Psoas muscle (tissue), 8 donors: ENCODE results near the gene MICB. TPM values are rescaled to one million over a fixed set of nuclear protein-coding genes. Genes with fewer than 3 reads are reported as not detected.
A peak's percentile ranks its signal among the peaks of the same experiment; 100 is the strongest.
"Not testable (repeated sequence)": the region's sequence is repeated elsewhere in the genome, so short reads cannot be mapped to it uniquely, and the experiment has no call there.

ENCODE experiments used
- ATAC-seq, 4 donors: fragments of 200-7000 bp; cut with Tn5 transposase; one replicate each; pipeline ENCODE4 v1.9.1; 2020; ENCODE audit warnings: moderate library complexity in 3 of 4, mild to moderate bottlenecking in 2 of 4
- DNase-seq, 2 donors: peaks; one replicate each; pipeline ENCODE4 v3.0.0-alpha.2; 2020
- H3K27ac ChIP-seq: fragments of 200-600 bp; one replicate; pipeline ENCODE4 v1.8.0; 2022
- H3K27me3 ChIP-seq, 3 donors: fragments of 200-600 bp in 1 of 3; one replicate each; pipeline versions ENCODE4 v1.6.1 to v1.8.0; 2013 to 2022; ENCODE audit warnings: low read length in 2 of 3, mild to moderate bottlenecking in 2 of 3, moderate library complexity in 1 of 3; ENCODE audit not compliant: insufficient read depth in 3 of 3
- H3K36me3 ChIP-seq, 2 donors: fragments of 200-600 bp in 1 of 2; one replicate each; pipeline versions ENCODE4 v1.6.1 to v1.8.0; 2013 to 2022; ENCODE audit warnings: low read depth in 1 of 2, mild to moderate bottlenecking in 1 of 2, moderate library complexity in 1 of 2; ENCODE audit not compliant: insufficient read depth in 1 of 2
- H3K4me1 ChIP-seq: fragments of 200-600 bp; one replicate; pipeline ENCODE4 v1.8.0; 2022
- H3K4me3 ChIP-seq: fragments of 200-600 bp; one replicate; pipeline ENCODE4 v1.8.0; 2022; ENCODE audit warnings: mild to moderate bottlenecking
- H3K9me3 ChIP-seq: fragments of 200-600 bp; one replicate; pipeline ENCODE4 v1.8.0; 2022
- WGBS, 3 donors: extraction: QIAGEN DNeasy Blood & Tissue Kit; methylation state at CpG; one replicate each; pipeline versions ENCODE4 v1.1.6 to v1.1.7; 2013; 5-methylcytosine and 5-hydroxymethylcytosine counted together
- intact Hi-C, 2 donors: fragments of 100-400 bp; cut with DNase I; formaldehyde crosslinking; loops; one replicate each; pipeline versions ENCODE4 v1.11.0 to v1.14.2; 2022
- polyA plus RNA-seq, 3 donors: library from polyadenylated mRNA; stranded (reverse); fragments of 200-250 nt; gene quantifications; one replicate each; pipeline ENCODE4 v1.2.3, GENCODE V29; 2013
- total RNA-seq, 4 donors: library from RNA; stranded (reverse); fragmentation: NEBNext Ultra II Directional in 2 of 4; extraction: Animal tissue kit (Norgen Biotek cat#: 25700) in 2 of 4; gene quantifications; one replicate each; pipeline versions ENCODE4 v1.2.1 to v1.2.4, GENCODE V29; 2021 to 2023
- TF ChIP-seq, protein P1 (sequence below): fragments of 200-600 bp; IDR thresholded peaks from one replicate; pipeline ENCODE4 v1.8.0; 2022; ENCODE audit warnings: antibody characterized with exemption
- donor health status: healthy with polysubstance abuse.
- donor health status: DM: no; HTN: no; CAD: no; lungs with moderate emphysema.
- donor health status: Bipolar disorder and iron deficiency.
- donor health status: healthy.
- donor health status: DM: yes; HTN: yes; CAD: no.
- donor health status: DM: no; HTN: no; CAD: no.
- donor health status: DM: no; HTN: no; CAD: no.
- donor health status: DM: yes; HTN: yes; CAD: no.

Gene MICB
- total and polyA plus RNA-seq, 7 donors = 0.25 to 1.0 (median 0.65) TPM

DNA sequence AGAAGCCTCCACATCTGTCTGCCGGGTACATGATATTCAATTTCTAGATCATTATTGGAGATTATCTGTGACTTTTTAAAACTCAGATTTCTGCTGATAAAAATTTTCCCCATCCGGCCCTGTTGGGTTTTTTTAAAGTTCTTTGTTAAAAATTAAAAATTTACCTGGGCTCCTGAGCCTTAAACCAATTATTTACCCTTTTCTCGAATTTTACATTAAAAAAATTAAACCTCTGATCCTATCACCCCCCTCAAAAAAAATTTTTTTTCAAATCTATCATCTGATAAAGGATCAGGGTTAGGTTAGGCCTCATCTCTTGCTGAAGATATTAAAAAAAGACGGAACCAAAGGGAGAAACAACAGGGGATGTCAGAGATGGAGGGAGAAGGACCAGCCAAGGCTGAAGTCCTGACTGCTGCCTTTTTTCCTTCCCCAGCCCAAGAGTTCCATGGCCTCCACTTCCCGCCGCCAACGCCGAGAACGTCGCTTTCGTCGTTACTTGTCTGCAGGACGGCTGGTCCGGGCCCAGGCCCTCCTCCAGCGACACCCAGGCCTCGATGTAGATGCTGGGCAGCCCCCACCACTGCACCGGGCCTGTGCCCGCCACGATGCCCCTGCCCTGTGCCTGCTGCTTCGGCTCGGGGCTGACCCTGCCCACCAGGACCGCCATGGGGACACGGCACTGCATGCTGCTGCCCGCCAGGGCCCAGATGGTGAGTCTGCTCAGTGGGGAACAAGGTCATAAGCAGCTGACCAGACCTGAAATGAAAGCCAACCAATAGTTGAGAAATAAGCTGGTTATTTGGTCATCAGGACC is 50.0 kb downstream of the MICB start:
- ATAC-seq = peak in 1 of 4 donors; percentile 5
- intact Hi-C loops = loop anchor here (2.0 to 10.0 kb wide), 8 partner anchors 34 to 417 kb away; partner anchors contain the start of genes LTB (in 2 of the 2), AIF1 (in 1 of the 2), C6orf47 (in 1 of the 2) and EHMT2 (in 1 of the 2)
- no peaks in the 10 kb centered on the region for H3K9me3 ChIP-seq
- peaks cover 15% of the 10 kb centered on the region for H3K4me1 ChIP-seq
- WGBS, 3 donors = 73 to 79% (median 74%) methylated on average over 24 of the region's 24 CpGs
- peak overlapping the region; percentile 71 for H3K4me3 ChIP-seq
- TF ChIP-seq, protein P1, sequence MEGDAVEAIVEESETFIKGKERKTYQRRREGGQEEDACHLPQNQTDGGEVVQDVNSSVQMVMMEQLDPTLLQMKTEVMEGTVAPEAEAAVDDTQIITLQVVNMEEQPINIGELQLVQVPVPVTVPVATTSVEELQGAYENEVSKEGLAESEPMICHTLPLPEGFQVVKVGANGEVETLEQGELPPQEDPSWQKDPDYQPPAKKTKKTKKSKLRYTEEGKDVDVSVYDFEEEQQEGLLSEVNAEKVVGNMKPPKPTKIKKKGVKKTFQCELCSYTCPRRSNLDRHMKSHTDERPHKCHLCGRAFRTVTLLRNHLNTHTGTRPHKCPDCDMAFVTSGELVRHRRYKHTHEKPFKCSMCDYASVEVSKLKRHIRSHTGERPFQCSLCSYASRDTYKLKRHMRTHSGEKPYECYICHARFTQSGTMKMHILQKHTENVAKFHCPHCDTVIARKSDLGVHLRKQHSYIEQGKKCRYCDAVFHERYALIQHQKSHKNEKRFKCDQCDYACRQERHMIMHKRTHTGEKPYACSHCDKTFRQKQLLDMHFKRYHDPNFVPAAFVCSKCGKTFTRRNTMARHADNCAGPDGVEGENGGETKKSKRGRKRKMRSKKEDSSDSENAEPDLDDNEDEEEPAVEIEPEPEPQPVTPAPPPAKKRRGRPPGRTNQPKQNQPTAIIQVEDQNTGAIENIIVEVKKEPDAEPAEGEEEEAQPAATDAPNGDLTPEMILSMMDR = no peak
- no peaks in the 10 kb centered on the region for H3K27me3 ChIP-seq
- peak overlapping the region; percentile 86 for H3K27ac ChIP-seq
- peaks cover 2 to 37% of the 10 kb centered on the region in 2 donors for H3K36me3 ChIP-seq
- peak in 1 of 2 donors; percentile 57 for DNase-seq

DNA sequence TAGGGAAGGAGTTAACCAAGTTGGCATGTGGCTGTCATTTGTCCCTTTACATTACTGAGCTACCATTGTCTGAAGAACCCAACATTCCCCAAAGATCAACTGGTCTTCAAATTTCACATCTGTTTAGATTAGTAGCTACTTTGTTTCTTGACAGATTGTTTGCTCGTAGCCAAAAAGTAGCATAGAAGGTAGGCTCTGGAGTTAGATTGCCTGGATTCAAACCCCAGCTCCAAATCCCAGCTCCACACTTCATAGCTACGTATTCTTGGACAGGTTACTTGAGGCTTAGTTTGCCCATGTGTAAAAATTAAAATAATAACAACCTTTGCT is 50.6 kb downstream of the MICB start:
- WGBS, 3 donors = 85 to 90% (median 88%) methylated on average over 2 of the region's 2 CpGs
- DNase-seq (no peak), ATAC-seq (no peak)
- Histone ChIP-seq H3K27ac (peak overlapping the region; percentile 86), H3K27me3 (no peaks in the 10 kb centered on the region), H3K9me3 (no peaks in the 10 kb centered on the region), H3K4me1 (peaks cover 11% of the 10 kb centered on the region), H3K4me3 (peak overlapping the region; percentile 71), H3K36me3 (peaks cover 2 to 43% of the 10 kb centered on the region in 2 donors)
- intact Hi-C loops = loop anchor here (5.0 to 10.0 kb wide), 7 partner anchors 34 to 416 kb away; partner anchors contain the start of genes LTB (in 2 of the 2), AIF1 (in 1 of the 2), C6orf47 (in 1 of the 2) and EHMT2 (in 1 of the 2)
- TF ChIP-seq, protein P1 = no peak

DNA sequence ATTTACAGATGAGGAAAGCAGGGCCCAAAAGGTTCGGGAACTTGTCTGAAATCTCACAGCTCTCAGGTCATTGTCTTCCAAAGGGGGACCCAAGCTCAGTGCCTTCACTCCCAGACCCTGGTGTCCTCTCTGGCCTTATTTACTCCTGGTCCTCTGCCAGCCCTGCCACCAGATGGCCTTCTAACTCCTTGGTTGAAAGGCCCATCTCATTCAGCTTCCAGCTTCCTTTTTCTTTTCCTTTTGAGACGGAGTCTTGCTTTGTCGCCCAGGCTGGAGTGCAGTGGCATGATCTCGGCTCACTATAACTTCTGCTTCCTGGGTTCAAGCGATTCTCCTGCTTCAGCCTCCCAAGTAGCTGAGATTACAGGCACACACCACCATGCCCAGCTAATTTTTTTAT is 53.4 kb downstream of the MICB start:
- H3K27me3 ChIP-seq, H3K27ac ChIP-seq, H3K9me3 ChIP-seq, H3K4me3 ChIP-seq, ATAC-seq, intact Hi-C loops: not testable (repeated sequence)
- 56 to 65% (median 63%) methylated on average over 5 of the region's 5 CpGs for WGBS, 3 donors
- Histone ChIP-seq H3K4me1 (peaks cover 11% of the 10 kb centered on the region), H3K36me3 (peaks cover 2 to 64% of the 10 kb centered on the region in 2 donors)
- TF ChIP-seq, protein P1 = peak; percentile 34
- peak in 1 of 2 donors; percentile 69 for DNase-seq

DNA sequence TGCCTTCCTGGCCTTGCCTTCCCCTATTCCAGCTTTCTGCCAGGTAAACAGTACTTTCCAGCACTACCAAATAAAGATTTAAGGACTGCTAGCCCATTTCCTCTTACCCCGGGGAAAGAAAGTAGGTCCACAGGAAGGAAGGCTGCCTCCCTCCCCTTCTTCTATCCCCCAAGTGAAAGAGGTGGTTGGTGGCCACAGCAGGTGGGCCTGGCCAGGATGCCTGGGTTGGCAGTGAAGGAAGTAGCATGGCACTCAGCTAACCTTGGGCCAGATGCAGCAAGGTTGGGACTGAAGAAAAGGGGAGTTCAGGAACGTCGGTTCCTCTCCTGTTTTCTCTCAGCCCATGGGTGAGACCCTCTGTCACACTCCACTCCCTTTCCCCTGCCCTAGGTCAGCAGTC is 58.4 kb downstream of the MICB start:
- Histone ChIP-seq H3K9me3 (no peaks in the 10 kb centered on the region), H3K4me3 (no peak overlapping the region), H3K36me3 (peaks cover 3 to 73% of the 10 kb centered on the region in 2 donors), H3K27ac (no peak overlapping the region), H3K4me1 (peaks cover 22% of the 10 kb centered on the region), H3K27me3 (no peaks in the 10 kb centered on the region)
- TF ChIP-seq, protein P1 = no peak
- WGBS, 3 donors = 69 to 74% (median 71%) methylated on average over 3 of the region's 3 CpGs
- DNase-seq (no peak), ATAC-seq (no peak)
- intact Hi-C loops = no loop called here
